Measurements from ENCODE around the gene SCN11A.

Gene SCN11A

DNA sequence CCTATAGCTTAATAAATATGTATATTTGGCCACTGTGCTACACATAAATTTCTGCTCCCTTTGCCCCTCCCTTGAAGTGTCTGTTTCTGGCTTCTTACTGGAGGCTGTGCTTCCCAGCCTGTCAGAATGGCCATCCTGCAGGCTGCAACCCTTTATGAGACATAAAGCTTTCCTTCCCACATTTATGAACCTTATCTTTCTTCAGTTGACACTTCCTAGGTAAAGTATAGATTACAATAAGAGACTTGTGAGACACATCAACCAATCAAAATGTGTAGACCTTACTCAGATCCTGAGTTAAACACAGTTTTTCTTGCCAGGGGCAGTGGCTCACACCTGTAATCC lies 29.5 kb downstream of the SCN11A start:
- FAIRE-seq (no peak), DNase-seq (ENCODE audit: insufficient read length) (no peak)
- no peak for TF ChIP-seq POLR2AphosphoS5 (IDR thresholded peaks at IDR 0.05; ENCODE audit: low read depth, low read length)
- no peak for TF ChIP-seq POLR2A (IDR thresholded peaks at IDR 0.05; ENCODE audit: low read depth, low read length)
- no peak for TF ChIP-seq TAF1 (IDR thresholded peaks at IDR 0.05; ENCODE audit: borderline replicate concordance, low read depth, low read length)

DNA sequence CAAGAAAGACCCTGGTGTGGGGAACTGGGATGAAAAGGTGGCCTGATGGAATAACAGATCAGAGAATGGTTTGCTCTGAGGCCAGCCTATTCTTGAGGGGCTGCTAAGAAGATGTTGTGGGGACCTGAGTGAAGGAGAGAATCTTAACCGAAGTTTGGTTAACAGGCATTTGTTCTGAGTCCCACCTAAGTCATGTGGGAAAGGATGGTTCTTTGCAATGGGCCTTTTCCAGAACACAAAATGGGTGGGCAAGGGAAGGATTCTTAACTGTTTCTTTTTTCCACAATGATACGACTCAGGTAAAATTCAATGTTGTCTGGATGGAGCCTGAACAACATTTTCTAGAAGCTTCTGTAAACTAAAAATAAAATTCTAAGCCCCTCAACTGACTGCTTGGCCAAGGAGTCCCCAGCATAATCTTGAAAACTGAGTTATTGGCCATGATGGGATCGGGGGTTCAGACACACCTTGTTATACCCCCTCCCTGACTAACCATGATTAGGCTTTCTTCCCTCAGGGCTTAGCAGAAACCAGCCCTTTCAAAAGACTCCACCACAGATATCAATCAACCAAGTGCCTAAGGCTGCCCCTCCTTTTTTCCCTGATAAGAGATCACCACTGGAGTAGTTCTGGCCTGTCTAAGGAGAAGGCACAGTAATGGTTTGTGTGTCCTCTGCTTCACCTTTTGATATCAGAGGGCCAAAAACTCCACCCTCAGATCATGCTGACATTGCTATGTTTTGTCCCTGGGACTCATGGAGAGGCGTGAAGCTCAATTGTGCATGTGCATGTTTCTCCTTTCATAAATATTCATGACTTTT lies 30.1 kb downstream of the SCN11A start:
- FAIRE-seq (peak; percentile 5), DNase-seq (ENCODE audit: insufficient read length) (no peak)
- TF ChIP-seq POLR2AphosphoS5 (IDR thresholded peaks at IDR 0.05; ENCODE audit: low read depth, low read length), result no peak
- no peak for TF ChIP-seq POLR2A (IDR thresholded peaks at IDR 0.05; ENCODE audit: low read depth, low read length)
- TF ChIP-seq TAF1 (IDR thresholded peaks at IDR 0.05; ENCODE audit: borderline replicate concordance, low read depth, low read length), result no peak

DNA sequence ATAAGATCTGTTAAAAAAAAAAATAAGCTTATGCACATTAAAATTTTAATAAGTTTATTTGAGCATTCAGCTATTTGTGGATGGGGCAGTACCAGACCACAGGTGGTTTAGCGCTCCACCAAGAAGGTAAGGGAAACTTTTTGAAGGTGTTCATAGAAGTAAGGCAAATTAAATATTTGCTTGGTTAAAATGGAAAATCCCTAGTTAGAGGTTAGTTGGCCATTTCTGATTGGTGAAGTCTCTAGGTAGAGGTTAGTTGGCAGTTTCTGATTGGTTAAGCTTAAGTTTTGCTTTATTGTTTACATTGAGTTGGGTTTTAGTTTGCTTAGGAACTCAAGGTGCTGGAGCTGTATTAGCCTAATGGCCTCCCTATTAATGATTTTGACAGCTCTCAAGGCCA lies 30.7 kb downstream of the SCN11A start:
- no peak for FAIRE-seq
- TF ChIP-seq TAF1 (IDR thresholded peaks at IDR 0.05; ENCODE audit: borderline replicate concordance, low read depth, low read length) (no peak), POLR2A (IDR thresholded peaks at IDR 0.05; ENCODE audit: low read depth, low read length) (no peak), POLR2AphosphoS5 (IDR thresholded peaks at IDR 0.05; ENCODE audit: low read depth, low read length) (no peak)

DNA sequence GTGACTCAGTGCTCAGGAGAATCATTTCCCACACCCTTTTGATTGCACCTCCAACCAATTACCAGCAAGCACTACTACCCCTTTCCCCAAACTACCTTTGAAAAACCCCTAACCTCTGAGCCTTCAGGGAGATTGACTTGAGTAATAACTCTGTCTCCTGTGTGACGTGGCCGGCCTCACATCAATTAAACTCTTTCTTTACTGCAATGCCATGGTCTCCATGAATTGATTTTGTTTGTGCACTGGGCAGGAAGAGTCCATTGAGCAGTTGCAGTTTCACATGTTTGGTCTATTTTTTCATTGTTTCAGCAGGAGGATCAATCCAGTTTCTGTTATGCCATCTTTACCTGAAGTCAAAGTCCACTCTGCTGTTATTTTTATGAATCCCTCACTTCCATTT lies 32.4 kb downstream of the SCN11A start:
- DNase-seq (ENCODE audit: insufficient read length) (no peak), FAIRE-seq (peak; percentile 42)
- TF ChIP-seq POLR2AphosphoS5 (IDR thresholded peaks at IDR 0.05; ENCODE audit: low read depth, low read length) (no peak), POLR2A (IDR thresholded peaks at IDR 0.05; ENCODE audit: low read depth, low read length) (no peak), TAF1 (IDR thresholded peaks at IDR 0.05; ENCODE audit: borderline replicate concordance, low read depth, low read length) (no peak)

More for the DNA sequence above, 30.7 kb downstream of the SCN11A start:
- DNase-seq (ENCODE audit: insufficient read length), result no peak

DNA sequence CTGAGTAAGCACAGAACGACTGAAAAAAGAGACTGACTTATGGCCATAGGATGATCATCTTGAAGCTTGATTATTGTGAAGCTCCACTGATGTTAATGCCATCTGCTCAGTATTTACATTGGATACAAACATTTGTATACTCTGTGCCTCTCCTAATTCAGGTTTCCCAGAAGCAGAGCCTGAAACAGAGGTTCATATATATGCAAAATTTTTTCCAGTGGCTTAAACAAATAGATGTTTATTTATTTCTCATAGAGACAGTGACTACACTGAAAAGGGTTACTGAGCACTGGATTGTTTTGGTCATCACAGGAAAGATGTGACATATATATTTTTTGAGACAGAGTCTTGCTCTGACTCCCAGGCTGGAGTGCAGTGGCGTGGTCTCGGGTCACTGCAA lies 36.3 kb downstream of the SCN11A start:
- TF ChIP-seq TAF1 (IDR thresholded peaks at IDR 0.05; ENCODE audit: borderline replicate concordance, low read depth, low read length) (no peak), POLR2AphosphoS5 (IDR thresholded peaks at IDR 0.05; ENCODE audit: low read depth, low read length) (no peak), POLR2A (IDR thresholded peaks at IDR 0.05; ENCODE audit: low read depth, low read length) (no peak)
- DNase-seq (ENCODE audit: insufficient read length), result no peak
- FAIRE-seq, result no peak

DNA sequence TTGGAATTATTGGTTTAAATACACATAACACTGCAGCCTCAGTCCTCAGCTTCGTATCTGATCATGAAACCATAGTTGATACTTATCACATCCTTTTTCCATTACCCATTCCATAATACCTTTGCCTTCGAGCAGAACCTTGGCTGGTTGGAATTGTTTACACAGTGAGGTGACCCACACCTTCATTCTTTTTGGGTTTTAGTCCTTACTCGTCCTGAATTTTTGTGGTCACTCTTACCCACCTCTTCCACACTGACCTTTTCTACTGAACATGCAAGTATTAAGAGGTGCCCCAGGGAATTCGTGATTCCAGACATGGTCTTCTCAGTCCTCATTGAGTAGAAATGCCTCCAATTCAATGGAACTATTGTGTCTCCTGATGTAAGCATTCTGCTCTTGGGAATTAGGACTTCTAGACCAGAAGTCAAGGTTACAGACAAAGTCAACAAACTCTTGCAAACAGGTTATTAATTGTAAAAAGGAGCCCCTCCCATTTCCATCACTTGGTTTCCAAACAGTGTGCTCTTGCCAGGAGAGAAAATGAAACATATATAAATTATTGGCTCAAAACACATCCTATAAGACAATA lies 37.7 kb downstream of the SCN11A start:
- TF ChIP-seq TAF1 (IDR thresholded peaks at IDR 0.05; ENCODE audit: borderline replicate concordance, low read depth, low read length), result no peak
- FAIRE-seq (no peak), DNase-seq (ENCODE audit: insufficient read length) (no peak)

DNA sequence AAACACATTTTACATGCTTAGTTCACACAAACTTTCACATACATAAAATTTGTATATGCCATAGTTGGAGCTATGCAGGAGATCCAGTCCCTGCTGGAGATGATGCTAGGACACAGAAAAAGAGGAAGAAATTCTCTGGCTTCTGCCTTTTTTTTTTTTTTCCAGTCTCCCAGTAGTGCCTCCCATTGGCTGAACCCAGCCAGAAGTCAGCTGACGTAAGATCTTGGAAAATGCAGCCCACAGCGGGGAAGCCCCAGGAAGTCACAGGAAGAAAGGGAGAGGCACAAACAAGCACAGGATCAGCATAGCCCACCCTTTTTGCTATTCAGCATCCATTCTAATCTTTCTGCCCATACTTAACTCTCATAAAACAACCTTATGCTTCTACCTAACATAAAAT lies 38.5 kb downstream of the SCN11A start:
- TF ChIP-seq POLR2A (IDR thresholded peaks at IDR 0.05; ENCODE audit: low read depth, low read length), result no peak
- no peak for TF ChIP-seq TAF1 (IDR thresholded peaks at IDR 0.05; ENCODE audit: borderline replicate concordance, low read depth, low read length)
- TF ChIP-seq POLR2AphosphoS5 (IDR thresholded peaks at IDR 0.05; ENCODE audit: low read depth, low read length), result no peak
- FAIRE-seq (no peak), DNase-seq (ENCODE audit: insufficient read length) (no peak)

DNA sequence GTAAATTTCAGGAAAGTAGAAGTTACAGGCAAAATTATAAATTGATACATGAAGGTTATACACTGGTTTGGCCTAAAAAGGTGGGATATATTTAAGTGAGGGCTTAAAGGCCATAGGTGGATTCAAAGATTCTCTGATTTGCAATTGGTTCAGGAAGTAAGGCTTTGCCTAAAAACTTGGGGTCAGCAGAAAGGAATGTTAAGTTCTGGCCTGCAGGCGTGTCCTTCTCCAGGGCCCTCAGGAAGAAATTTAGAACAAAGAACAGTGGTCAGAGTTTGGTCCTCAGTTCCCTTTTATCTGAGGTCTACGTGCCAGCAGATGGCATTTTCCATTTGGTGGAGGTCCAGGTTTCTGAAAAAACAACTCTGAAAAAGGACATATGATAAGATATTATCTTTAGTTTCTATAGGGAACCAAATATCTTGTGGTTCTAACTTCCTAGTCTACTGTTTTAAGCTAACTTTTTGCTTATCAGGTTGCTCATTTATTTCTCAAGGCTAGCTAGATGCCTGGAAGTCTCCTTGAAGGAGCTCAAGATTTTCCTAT lies 40.5 kb downstream of the SCN11A start:
- DNase-seq (ENCODE audit: insufficient read length), result no peak

DNA sequence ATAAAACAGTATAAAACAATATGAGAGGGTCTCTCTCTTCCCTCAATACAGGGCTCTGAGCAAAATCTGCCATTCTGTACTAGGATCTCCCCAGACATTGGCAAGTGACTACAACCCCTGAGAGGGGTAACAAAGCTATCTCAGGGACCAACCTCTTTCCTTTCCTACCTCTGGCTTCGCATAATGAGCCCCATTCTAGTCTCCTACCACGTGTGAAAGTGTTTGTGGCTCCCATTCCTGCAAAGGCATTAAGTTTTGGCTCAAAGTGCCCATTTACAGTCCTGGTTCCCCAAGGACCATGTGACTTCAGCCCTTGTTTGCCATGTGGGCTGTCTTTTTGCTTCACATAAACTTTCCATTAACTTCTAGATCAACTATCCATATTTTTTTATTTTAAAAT lies 46.4 kb downstream of the SCN11A start:
- TF ChIP-seq POLR2AphosphoS5 (IDR thresholded peaks at IDR 0.05; ENCODE audit: low read depth, low read length), result no peak
- TF ChIP-seq TAF1 (IDR thresholded peaks at IDR 0.05; ENCODE audit: borderline replicate concordance, low read depth, low read length), result no peak
- no peak for TF ChIP-seq POLR2A (IDR thresholded peaks at IDR 0.05; ENCODE audit: low read depth, low read length)
- FAIRE-seq (no peak), DNase-seq (ENCODE audit: insufficient read length) (no peak)

More for the DNA sequence above, 40.5 kb downstream of the SCN11A start:
- no peak for FAIRE-seq
- TF ChIP-seq POLR2AphosphoS5 (IDR thresholded peaks at IDR 0.05; ENCODE audit: low read depth, low read length), result no peak
- no peak for TF ChIP-seq TAF1 (IDR thresholded peaks at IDR 0.05; ENCODE audit: borderline replicate concordance, low read depth, low read length)
- TF ChIP-seq POLR2A (IDR thresholded peaks at IDR 0.05; ENCODE audit: low read depth, low read length), result no peak

Measured in GM12892 (cell line).